HG02981 (cell line): ENCODE measurements around the gene ZC3H18.

Experiments
- ATAC-seq: cut with Tn5 transposase; IDR thresholded peaks from one replicate; pipeline ENCODE4 v1.9.1; 2021; ENCODE audit warnings: mild to moderate bottlenecking, moderate library complexity; ENCODE audit not compliant: unreplicated experiment

The ZC3H18 gene

GRCh38 chr16:88619859-88620815, 49.9 kb downstream of the ZC3H18 start:
- ATAC-seq, result no peak

- ATAC-seq, result no peak
Measured at GRCh38 chr16:88622125-88622524, 51.9 kb downstream of the ZC3H18 start.

- ATAC-seq, result no peak
Measured at GRCh38 chr16:88622866-88623265, 52.7 kb downstream of the ZC3H18 start.

GRCh38 chr16:88623858-88624257, 53.7 kb downstream of the ZC3H18 start:
- ATAC-seq, result no peak

GRCh38 chr16:88624481-88624880, 54.3 kb downstream of the ZC3H18 start:
- no peak for ATAC-seq

GRCh38 chr16:88624977-88625576, 54.9 kb downstream of the ZC3H18 start:
- no peak for ATAC-seq

GRCh38 chr16:88626646-88627045, 56.4 kb downstream of the ZC3H18 start:
- ATAC-seq, result no peak

- no peak for ATAC-seq
Measured at GRCh38 chr16:88627531-88628411, 57.6 kb downstream of the ZC3H18 start.

GRCh38 chr16:88628512-88628974, 58.3 kb downstream of the ZC3H18 start:
- no peak for ATAC-seq

GRCh38 chr16:88629835-88630234, 59.6 kb downstream of the ZC3H18 start:
- ATAC-seq, result no peak

- no peak for ATAC-seq
Measured at GRCh38 chr16:88630433-88630832, 60.2 kb downstream of the ZC3H18 start.

GRCh38 chr16:88630941-88631340, 60.7 kb downstream of the ZC3H18 start:
- no peak for ATAC-seq

- ATAC-seq, result no peak
Measured at GRCh38 chr16:88631384-88631783, 61.2 kb downstream of the ZC3H18 start.

GRCh38 chr16:88631920-88632586, 61.9 kb downstream of the ZC3H18 start:
- no peak for ATAC-seq

- no peak for ATAC-seq
Measured at GRCh38 chr16:88632587-88632930, 62.4 kb downstream of the ZC3H18 start.

- ATAC-seq, result peak; percentile 34
Measured at GRCh38 chr16:88633684-88634140, 63.5 kb downstream of the ZC3H18 start.

GRCh38 chr16:88634141-88634993, 64.2 kb downstream of the ZC3H18 start:
- ATAC-seq, result peak; percentile 41

GRCh38 chr16:88634994-88635670, 64.9 kb downstream of the ZC3H18 start:
- no peak for ATAC-seq

- ATAC-seq, result no peak
Measured at GRCh38 chr16:88635671-88636319, 65.6 kb downstream of the ZC3H18 start.
